ENCODE results near the gene HLA-DMA. TPM values are rescaled to one million over a fixed set of nuclear protein-coding genes. Genes with fewer than 3 reads are reported as not detected.

The HLA-DMA gene
- total and polyA plus RNA-seq, 2 of the 4 experiments (the other 2 are of a cell fraction) = 2.3 to 8.3 TPM

GRCh38 chr6:32937230-32937633, 15.7 kb downstream of the HLA-DMA start:
- Histone ChIP-seq H2BK15ac (ENCODE audit: low read depth, low read length) (no peak overlapping the region), H4K91ac (ENCODE audit: insufficient read depth, low read depth, low read length) (no peak overlapping the region), H3K79me1 (ENCODE audit: low read depth in 1 of 2, low read length in 2 of 2) (no peaks in the 10 kb centered on the region), H3K18ac (ENCODE audit: low read depth, low read length) (no peak overlapping the region), H2BK120ac (ENCODE audit: low read depth, low read length) (no peak overlapping the region), H2AK5ac (ENCODE audit: low read depth, low read length) (no peak overlapping the region; the same call in 1 of the 2 replicates), H3K14ac (replicated peaks; ENCODE audit: low read depth, low read length) (no peak overlapping the region), H3K27me3 (ENCODE audit: control insufficient read depth, insufficient read depth, low read length) (peaks cover 10% of the 10 kb centered on the region), H2BK20ac (ENCODE audit: low read depth, low read length) (no peak overlapping the region), H2BK5ac (ENCODE audit: low read depth, low read length, poor library complexity, severe bottlenecking) (no peak overlapping the region), H3K23ac (ENCODE audit: low read depth, low read length) (no peak overlapping the region), H2AK9ac (replicated peaks; ENCODE audit: low read depth, low read length, poor library complexity) (no peak overlapping the region), H4K5ac (ENCODE audit: low read depth, low read length) (no peak overlapping the region), H4K8ac (ENCODE audit: low read depth in 2 of 2, low read length in 2 of 2) (no peak overlapping the region), H3K4me2 (ENCODE audit: low read depth, low read length) (no peak overlapping the region), H3K9ac (ENCODE audit: low read depth, low read length) (no peak overlapping the region), H3K4me3 (ENCODE audit: insufficient read depth, low read depth, low read length) (no peak overlapping the region), H3K56ac (ENCODE audit: extremely low read depth, insufficient read depth, low read length) (no peak overlapping the region), H4K20me1 (ENCODE audit: insufficient read depth, low read length) (no peaks in the 10 kb centered on the region), H3K9me1 (ENCODE audit: insufficient read depth, low read length) (no peaks in the 10 kb centered on the region), H3K4me1 (ENCODE audit: control insufficient read depth, insufficient read depth, low read length) (no peaks in the 10 kb centered on the region), H3K9me3 (ENCODE audit: control insufficient read depth, insufficient read depth, low read length) (no peaks in the 10 kb centered on the region), H3K4ac (ENCODE audit: low read depth, low read length) (no peak overlapping the region), H2AFZ (replicated peaks; ENCODE audit: low read length, poor library complexity) (no peak overlapping the region), H3K36me3 (ENCODE audit: control insufficient read depth, insufficient read depth, low read length) (no peaks in the 10 kb centered on the region), H3K27ac (ENCODE audit: insufficient read depth, low read length) (no peak overlapping the region)
- intact Hi-C loops (cut with micrococcal nuclease) (no loop called here), dilution Hi-C loops (cut with HindIII; ENCODE audit: low sequenced_read_pairs, unreplicated experiment) (no loop called here), in situ Hi-C loops (cut with MboI; ENCODE audit: low sequenced_read_pairs) (loop anchor here (5.0 kb wide), 1 partner anchor 40 kb away; no protein-coding TSS in a partner anchor)
- BruUV-seq (replicated peaks) = no TSS peak
- WGBS, 2 experiments (ENCODE audit: extremely low coverage in 2 of 2, insufficient read length in 1 of 2) = 40% methylated on average over 1 of the region's 8 CpGs; no CpG with 5 or more reads in 1 of the 2 experiments
- no peak for ATAC-seq (ENCODE audit: low read depth)
- DNase-seq = no peak
- ChIA-PET CTCF (no interaction called here), POLR2A (ENCODE audit: unreplicated experiment) (no interaction called here)
- TF ChIP-seq CTCF (conservative IDR thresholded peaks at IDR 0.05; ENCODE audit: low read depth, low read length) (no peak), MAZ (IDR thresholded peaks at IDR 0.05; ENCODE audit: borderline replicate concordance, low read depth, low read length) (no peak), BHLHE40 (IDR thresholded peaks at IDR 0.05; ENCODE audit: low read depth, low read length) (no peak), ELK1 (IDR thresholded peaks at IDR 0.05; ENCODE audit: borderline replicate concordance, low read depth, low read length) (no peak), RCOR1 (IDR thresholded peaks at IDR 0.05; ENCODE audit: insufficient replicate concordance, low read length) (no peak), NFE2L2 (IDR thresholded peaks at IDR 0.05; ENCODE audit: low read depth, low read length) (no peak), RFX5 (IDR thresholded peaks at IDR 0.05; ENCODE audit: low read depth, low read length) (no peak), CHD1 (IDR thresholded peaks at IDR 0.05; ENCODE audit: low read depth, low read length) (no peak), RAD21 (IDR thresholded peaks at IDR 0.05; ENCODE audit: low read length) (no peak), CEBPB (IDR thresholded peaks at IDR 0.05; ENCODE audit: low read depth, low read length) (no peak)
